WERI-Rb-1 (cell line): Measurements from ENCODE around the gene ZW10.
"Not testable (repeated sequence)": the region's sequence is repeated elsewhere in the genome, so short reads cannot be mapped to it uniquely, and the experiment has no call there.

ENCODE experiments used
- DNase-seq: peaks from one replicate; pipeline ENCODE4 v3.0.0-alpha.2; 2020
- H3K27ac ChIP-seq: fragments of 250-450 bp; sonication (Bioruptor Pico); 2 replicates; pipeline ENCODE4 v1.5.1; 2020; ENCODE audit warnings: mild to moderate bottlenecking, moderate library complexity
- H3K27me3 ChIP-seq: fragments of 250-450 bp; sonication (Bioruptor Pico); 2 replicates; pipeline ENCODE4 v1.5.1; 2021; ENCODE audit warnings: mild to moderate bottlenecking, low read depth, moderate library complexity; ENCODE audit not compliant: insufficient read depth, severe bottlenecking
- H3K36me3 ChIP-seq: fragments of 250-450 bp; sonication (Bioruptor Pico); 2 replicates; pipeline ENCODE4 v1.5.1; 2020; ENCODE audit warnings: mild to moderate bottlenecking, moderate library complexity
- H3K4me3 ChIP-seq: 2 replicates; pipeline ENCODE4 v1.5.1; 2011; ENCODE audit warnings: low read depth, mild to moderate bottlenecking, control low read depth, low read length
- H3K9me3 ChIP-seq: fragments of 250-450 bp; sonication (Bioruptor Pico); 2 replicates; pipeline ENCODE4 v1.5.1; 2021; ENCODE audit warnings: mild to moderate bottlenecking, moderate library complexity; ENCODE audit not compliant: severe bottlenecking
- CTCF ChIP-seq: IDR thresholded peaks from 2 replicates; pipeline ENCODE4 v1.5.1; 2011; ENCODE audit warnings: low read depth, mild to moderate bottlenecking, control low read depth, inconsistent platforms, low read length

The ZW10 gene

GRCh38 chr11:113808931-113809330, 35.4 kb upstream of the ZW10 start:
- Histone ChIP-seq H3K27ac (no peak overlapping the region), H3K4me3 (no peak overlapping the region), H3K27me3 (no peaks in the 10 kb centered on the region), H3K9me3 (no peaks in the 10 kb centered on the region), H3K36me3 (peaks cover 82% of the 10 kb centered on the region)
- no peak for DNase-seq
- no peak for TF ChIP-seq CTCF

DNA sequence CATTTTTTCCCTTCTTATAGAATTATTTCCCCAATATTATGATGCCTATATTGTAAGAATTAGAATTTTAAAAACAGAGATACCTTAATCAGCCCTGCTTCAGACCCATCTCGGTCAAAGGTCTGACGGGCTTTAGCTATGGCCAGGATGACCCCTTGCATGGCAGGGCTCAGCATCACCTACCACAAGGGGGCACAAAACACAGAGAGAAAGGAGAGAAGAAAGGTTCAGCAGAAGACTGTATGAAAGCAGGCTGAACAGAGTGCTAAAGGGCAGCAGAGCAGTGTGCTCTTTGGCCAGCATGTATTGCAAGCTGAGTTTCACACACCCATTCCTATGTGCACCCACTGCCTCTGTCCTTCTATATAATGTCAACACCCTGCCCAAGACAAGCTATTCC, 32.9 kb upstream of the ZW10 start:
- TF ChIP-seq CTCF: peak; percentile 76
- Histone ChIP-seq H3K9me3 (no peaks in the 10 kb centered on the region), H3K27ac (no peak overlapping the region), H3K27me3 (no peaks in the 10 kb centered on the region), H3K4me3 (no peak overlapping the region), H3K36me3 (peaks cover 85% of the 10 kb centered on the region)
- peak; percentile 65 for DNase-seq

GRCh38 chr11:113805640-113806039, 32.1 kb upstream of the ZW10 start:
- no peak for DNase-seq
- Histone ChIP-seq H3K9me3 (no peaks in the 10 kb centered on the region), H3K4me3 (no peak overlapping the region), H3K27me3 (no peaks in the 10 kb centered on the region), H3K27ac (no peak overlapping the region), H3K36me3 (peaks cover 83% of the 10 kb centered on the region)
- TF ChIP-seq CTCF: no peak

GRCh38 chr11:113802621-113803020, 29.1 kb upstream of the ZW10 start:
- no peak overlapping the region for H3K4me3 ChIP-seq
- no peak for TF ChIP-seq CTCF
- no peak overlapping the region for H3K27ac ChIP-seq
- H3K36me3 ChIP-seq: peaks cover 70% of the 10 kb centered on the region
- H3K9me3 ChIP-seq: no peaks in the 10 kb centered on the region
- no peaks in the 10 kb centered on the region for H3K27me3 ChIP-seq
- no peak for DNase-seq

DNA sequence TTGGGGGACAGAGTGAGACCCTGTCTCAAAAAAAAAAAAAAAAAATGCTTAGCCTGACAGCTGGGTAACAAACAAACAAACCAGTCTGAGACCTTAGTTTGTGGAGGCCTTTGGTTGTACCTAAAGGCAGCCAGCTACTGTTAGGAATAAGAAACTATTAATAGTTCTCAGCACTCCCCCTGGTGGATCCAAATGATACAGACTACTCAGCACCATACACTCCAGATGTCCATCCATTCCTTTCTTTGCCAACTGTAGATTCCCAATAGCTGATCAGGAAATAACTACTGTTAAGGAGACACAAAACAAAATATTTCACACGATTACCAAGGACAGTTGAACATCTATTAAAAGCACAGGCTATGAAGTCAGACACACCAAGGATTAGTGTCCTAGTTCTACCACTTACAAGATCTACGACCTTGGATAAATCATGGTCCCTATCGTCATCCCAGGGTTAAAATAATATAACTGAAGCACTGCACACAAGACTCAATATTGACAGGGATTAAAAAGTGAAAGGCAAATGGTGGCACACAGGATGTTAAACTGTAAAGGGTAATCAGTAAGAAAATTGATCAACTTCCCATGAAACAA, 23.3 kb upstream of the ZW10 start:
- peak; percentile 44 for DNase-seq
- Histone ChIP-seq H3K27ac (no peak overlapping the region), H3K4me3 (no peak overlapping the region), H3K9me3 (no peaks in the 10 kb centered on the region), H3K27me3 (no peaks in the 10 kb centered on the region), H3K36me3 (peaks cover 30% of the 10 kb centered on the region)
- TF ChIP-seq CTCF: peak; percentile 62

GRCh38 chr11:113789675-113790320, 16.3 kb upstream of the ZW10 start:
- TF ChIP-seq CTCF: no peak
- no peaks in the 10 kb centered on the region for H3K36me3 ChIP-seq
- H3K27me3 ChIP-seq: no peaks in the 10 kb centered on the region
- no peak overlapping the region for H3K27ac ChIP-seq
- no peaks in the 10 kb centered on the region for H3K9me3 ChIP-seq
- no peak for DNase-seq
- no peak overlapping the region for H3K4me3 ChIP-seq

DNA sequence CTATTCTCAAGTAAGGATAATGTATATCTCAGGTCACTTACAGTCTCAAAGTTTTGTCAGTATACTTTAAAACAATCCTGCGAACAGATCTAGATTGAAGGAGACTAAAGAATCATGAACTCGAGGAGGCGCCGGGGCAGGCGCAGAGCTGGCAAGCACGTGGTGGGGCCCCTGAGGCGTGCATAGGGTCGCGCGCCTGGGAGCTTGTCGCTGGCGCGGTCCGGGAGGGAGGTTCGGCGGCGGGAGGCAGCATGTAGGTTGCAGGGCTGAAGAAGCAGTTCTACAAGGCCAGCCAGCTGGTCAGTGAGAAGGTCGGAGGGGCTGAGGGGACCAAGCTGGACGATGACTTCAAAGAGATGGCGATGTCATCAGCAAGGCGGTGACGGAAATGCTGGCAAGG, 15.5 kb upstream of the ZW10 start:
- H3K36me3 ChIP-seq, H3K27me3 ChIP-seq, H3K4me3 ChIP-seq, H3K27ac ChIP-seq, H3K9me3 ChIP-seq, DNase-seq: not testable (repeated sequence)
